CD4-positive, alpha-beta memory T cell (primary cell): ENCODE measurements around the gene C1orf159. TPM values are rescaled to one million over a fixed set of nuclear protein-coding genes. Genes with fewer than 3 reads are reported as not detected.
"Not testable (repeated sequence)": the region's sequence is repeated elsewhere in the genome, so short reads cannot be mapped to it uniquely, and the experiment has no call there.

Experiments
- CTCF ChIA-PET: fragments of 350-600 bp; sonication (Branson Sonifier 250); formaldehyde crosslinking; loops from one replicate; lab custom pipeline; 2021; ENCODE audit warnings: inconsistent platforms; ENCODE audit not compliant: partially characterized antibody; lab: Charles Lee
- POLR2A ChIA-PET: fragments of 350-600 bp; sonication (Branson Sonifier 250); formaldehyde crosslinking; loops from one replicate; lab custom pipeline; 2021; ENCODE audit not compliant: partially characterized antibody; lab: Charles Lee
- DNase-seq, 5 donors: peaks; one replicate each; pipeline versions ENCODE4 v3.0.0 to v3.0.0-alpha.2; 2020 to 2022; ENCODE audit warnings: mixed read lengths in 1 of 5
- H3K27ac ChIP-seq: one replicate; pipeline ENCODE4 v1.7.0; 2013; ENCODE audit warnings: low read depth, low read length
- H3K27me3 ChIP-seq: 2 replicates; pipeline ENCODE4 v1.7.0; 2013; ENCODE audit warnings: mild to moderate bottlenecking, low read length, moderate library complexity; ENCODE audit not compliant: insufficient read depth
- H3K36me3 ChIP-seq: 2 replicates; pipeline ENCODE4 v1.7.0; 2013; ENCODE audit warnings: mild to moderate bottlenecking, low read length, moderate library complexity; ENCODE audit not compliant: insufficient read depth
- H3K4me1 ChIP-seq: 2 replicates; pipeline ENCODE4 v1.7.0; 2013; ENCODE audit warnings: mild to moderate bottlenecking, low read length, moderate library complexity; ENCODE audit not compliant: insufficient read depth
- H3K4me3 ChIP-seq, 2 donors: one replicate each; pipeline ENCODE4 v1.7.0; 2013; ENCODE audit warnings: low read length in 2 of 2, mild to moderate bottlenecking in 1 of 2
- H3K9me3 ChIP-seq, 2 donors: one replicate each; pipeline ENCODE4 v1.7.0; 2013; ENCODE audit warnings: low read length in 2 of 2, control low read depth in 1 of 2; ENCODE audit not compliant: control insufficient read depth in 1 of 2
- H3K27ac Mint-ChIP-seq, 7 donors: one replicate each; pipeline ENCODE4 v1.8.0; 2020 to 2021; ENCODE audit warnings: mixed read lengths in 7 of 7, mild to moderate bottlenecking in 6 of 7, inconsistent platforms in 3 of 7, moderate library complexity in 3 of 7
- H3K27me3 Mint-ChIP-seq, 2 donors: one replicate each; pipeline ENCODE4 v1.8.0; 2020 to 2021; ENCODE audit warnings: mixed read lengths in 2 of 2
- H3K36me3 Mint-ChIP-seq, 2 donors: one replicate each; pipeline ENCODE4 v1.8.0; 2020 to 2021; ENCODE audit warnings: mixed read lengths in 2 of 2, inconsistent platforms in 1 of 2, mild to moderate bottlenecking in 1 of 2
- H3K4me1 Mint-ChIP-seq, 4 donors: one replicate each; pipeline ENCODE4 v1.8.0; 2020 to 2021; ENCODE audit warnings: mixed read lengths in 4 of 4, mild to moderate bottlenecking in 1 of 4
- H3K4me3 Mint-ChIP-seq, 8 donors: one replicate each; pipeline ENCODE4 v1.8.0; 2020 to 2021; ENCODE audit warnings: mixed read lengths in 8 of 8, mild to moderate bottlenecking in 7 of 8, moderate library complexity in 6 of 8, inconsistent platforms in 3 of 8
- H3K9me3 Mint-ChIP-seq, 8 donors: one replicate each; pipeline ENCODE4 v1.8.0; 2020 to 2021; ENCODE audit warnings: mixed read lengths in 8 of 8, mild to moderate bottlenecking in 5 of 8, inconsistent platforms in 3 of 8, moderate library complexity in 1 of 8
- intact Hi-C: fragments of 100-400 bp; cut with micrococcal nuclease; formaldehyde crosslinking; loops from one replicate; pipeline ENCODE4 v1.15.1; 2023
- polyA plus RNA-seq, 2 donors: library from polyadenylated mRNA; unstranded; fragments of 300-500 nt; fragmentation: Illumina TruSeq; gene quantifications; one replicate each; pipeline ENCODE4 v1.2.3, GENCODE V29; 2021
- total RNA-seq, 2 experiments: library from RNA; stranded (reverse); gene quantifications; one replicate each; pipeline ENCODE4 v1.2.3, GENCODE V29; 2021

C1orf159 gene
- total and polyA plus RNA-seq, 4 experiments from 2014 or later = 3.8 to 15.1 (median 11.5) TPM

GRCh38 chr1:1098681-1099421 is 17.0 kb downstream of the C1orf159 start:
- Mint-ChIP-seq H3K27me3 (no peaks in the 10 kb centered on the region), H3K4me1 (peaks cover 12 to 41% (median 31%) of the 10 kb centered on the region in 4 donors), H3K9me3 (peaks cover 0 to 17% (median 13%) of the 10 kb centered on the region in 8 donors), H3K36me3 (peaks cover 6% of the 10 kb centered on the region in 2 donors), H3K4me3 (peak overlapping the region in 5 of 8 donors; percentile 12 to 54 (median 44)), H3K27ac (peak overlapping the region; percentile 13 to 85 (median 73))
- H3K27ac ChIP-seq = no peak overlapping the region
- POLR2A ChIA-PET = no interaction called here
- H3K4me1 ChIP-seq = peaks cover 33% of the 10 kb centered on the region
- no peaks in the 10 kb centered on the region for H3K9me3 ChIP-seq
- intact Hi-C loops = no loop called here
- CTCF ChIA-PET = no interaction called here
- DNase-seq = peak in 3 of 5 donors; percentile 49 to 61 (median 52)
- H3K36me3 ChIP-seq = no peaks in the 10 kb centered on the region
- H3K4me3 ChIP-seq = no peak overlapping the region
- H3K27me3 ChIP-seq = no peaks in the 10 kb centered on the region

GRCh38 chr1:1096136-1096535 is 19.8 kb downstream of the C1orf159 start:
- H3K27me3 ChIP-seq, intact Hi-C loops, POLR2A ChIA-PET, H3K36me3 Mint-ChIP-seq, H3K27ac ChIP-seq, H3K36me3 ChIP-seq, H3K9me3 ChIP-seq, DNase-seq, H3K4me3 ChIP-seq, H3K4me3 Mint-ChIP-seq, CTCF ChIA-PET, H3K27me3 Mint-ChIP-seq, H3K27ac Mint-ChIP-seq: not testable (repeated sequence)
- H3K4me1 ChIP-seq = peaks cover 25% of the 10 kb centered on the region
- peaks cover 10 to 26% (median 20%) of the 10 kb centered on the region in 4 donors for H3K4me1 Mint-ChIP-seq
- H3K9me3 Mint-ChIP-seq = peaks cover 0 to 17% (median 13%) of the 10 kb centered on the region in 8 donors

DNA sequence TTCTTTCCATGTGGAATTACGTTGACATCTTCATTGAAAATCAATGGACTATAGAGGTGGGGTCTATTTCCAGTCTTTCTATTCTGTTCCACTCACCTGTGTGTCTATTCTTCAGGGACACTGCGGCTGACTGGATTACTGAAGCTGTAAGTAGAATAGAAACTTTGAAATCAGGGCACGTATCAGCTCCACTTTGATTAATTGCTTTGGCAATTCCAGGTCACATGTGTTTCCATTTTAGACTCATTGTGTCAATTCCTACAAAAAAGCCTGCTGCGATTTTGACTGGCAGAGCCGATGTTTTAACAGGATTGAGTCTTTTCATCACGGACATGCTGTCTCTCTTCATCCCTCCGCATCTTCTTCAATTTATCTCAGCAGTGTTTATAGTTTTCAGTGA is 20.9 kb downstream of the C1orf159 start:
- ChIA-PET POLR2A (no interaction called here), CTCF (no interaction called here)
- Histone ChIP-seq H3K9me3 (no peaks in the 10 kb centered on the region), H3K27ac (no peak overlapping the region), H3K4me3 (no peak overlapping the region), H3K27me3 (no peaks in the 10 kb centered on the region), H3K36me3 (no peaks in the 10 kb centered on the region), H3K4me1 (peaks cover 19% of the 10 kb centered on the region)
- Mint-ChIP-seq H3K27ac (no peak overlapping the region), H3K4me1 (peaks cover 10 to 19% (median 15%) of the 10 kb centered on the region in 4 donors), H3K4me3 (no peak overlapping the region), H3K36me3 (peaks cover 0 to 3% of the 10 kb centered on the region in 2 donors), H3K9me3 (peaks cover 0 to 13% (median 11%) of the 10 kb centered on the region in 8 donors), H3K27me3 (no peaks in the 10 kb centered on the region)
- intact Hi-C loops = no loop called here
- DNase-seq = no peak

GRCh38 chr1:1093610-1093943 is 22.3 kb downstream of the C1orf159 start:
- H3K4me3 ChIP-seq = no peak overlapping the region
- no peaks in the 10 kb centered on the region for H3K9me3 ChIP-seq
- no peak overlapping the region for H3K27ac ChIP-seq
- CTCF ChIA-PET = interaction anchor here (1.2 kb wide), 1 partner anchor 110 kb away, joined by 3 read pairs; no protein-coding TSS in a partner anchor
- Mint-ChIP-seq H3K4me3 (peak overlapping the region in 1 of 8 donors; percentile 12), H3K27ac (no peak overlapping the region), H3K36me3 (no peaks in the 10 kb centered on the region), H3K9me3 (peaks cover 0 to under 1% (median 0%) of the 10 kb centered on the region in 8 donors), H3K4me1 (peaks cover 0 to 5% (median 1%) of the 10 kb centered on the region in 4 donors), H3K27me3 (no peaks in the 10 kb centered on the region)
- intact Hi-C loops = no loop called here
- H3K27me3 ChIP-seq = no peaks in the 10 kb centered on the region
- peaks cover 5% of the 10 kb centered on the region for H3K4me1 ChIP-seq
- POLR2A ChIA-PET = no interaction called here
- no peaks in the 10 kb centered on the region for H3K36me3 ChIP-seq
- no peak for DNase-seq

GRCh38 chr1:1092894-1093609 is 22.8 kb downstream of the C1orf159 start:
- CTCF ChIA-PET = interaction anchor here (1.2 kb wide), 1 partner anchor 110 kb away, joined by 3 read pairs; no protein-coding TSS in a partner anchor
- Mint-ChIP-seq H3K4me3 (no peak overlapping the region), H3K27me3 (no peaks in the 10 kb centered on the region), H3K27ac (no peak overlapping the region), H3K4me1 (no peaks in the 10 kb centered on the region), H3K9me3 (no peaks in the 10 kb centered on the region), H3K36me3 (no peaks in the 10 kb centered on the region)
- DNase-seq = no peak
- Histone ChIP-seq H3K4me3 (no peak overlapping the region), H3K36me3 (no peaks in the 10 kb centered on the region), H3K27ac (no peak overlapping the region), H3K27me3 (no peaks in the 10 kb centered on the region), H3K9me3 (no peaks in the 10 kb centered on the region), H3K4me1 (no peaks in the 10 kb centered on the region)
- intact Hi-C loops = no loop called here
- POLR2A ChIA-PET = no interaction called here

- ChIA-PET CTCF (interaction anchor here (1.2 kb wide), 1 partner anchor 109 kb away, joined by 3 read pairs; no protein-coding TSS in a partner anchor), POLR2A (no interaction called here)
- Mint-ChIP-seq H3K36me3 (no peaks in the 10 kb centered on the region), H3K27me3 (no peaks in the 10 kb centered on the region), H3K9me3 (no peaks in the 10 kb centered on the region), H3K4me3 (no peak overlapping the region), H3K27ac (no peak overlapping the region), H3K4me1 (no peaks in the 10 kb centered on the region)
- no peaks in the 10 kb centered on the region for H3K27me3 ChIP-seq
- no peaks in the 10 kb centered on the region for H3K9me3 ChIP-seq
- H3K36me3 ChIP-seq = no peaks in the 10 kb centered on the region
- no peak for DNase-seq
- no peaks in the 10 kb centered on the region for H3K4me1 ChIP-seq
- no peak overlapping the region for H3K4me3 ChIP-seq
- H3K27ac ChIP-seq = no peak overlapping the region
- intact Hi-C loops = no loop called here
These were observed 23.6 kb downstream of the C1orf159 start for GRCh38 chr1:1092149-1092855.
